ENCODE data around the gene GREM1. TPM values are rescaled to one million over a fixed set of nuclear protein-coding genes. Genes with fewer than 3 reads are reported as not detected.

GREM1 gene
- total and polyA plus RNA-seq, 2 experiments from 2014 or later = 0.27 to 1.0 TPM

DNA sequence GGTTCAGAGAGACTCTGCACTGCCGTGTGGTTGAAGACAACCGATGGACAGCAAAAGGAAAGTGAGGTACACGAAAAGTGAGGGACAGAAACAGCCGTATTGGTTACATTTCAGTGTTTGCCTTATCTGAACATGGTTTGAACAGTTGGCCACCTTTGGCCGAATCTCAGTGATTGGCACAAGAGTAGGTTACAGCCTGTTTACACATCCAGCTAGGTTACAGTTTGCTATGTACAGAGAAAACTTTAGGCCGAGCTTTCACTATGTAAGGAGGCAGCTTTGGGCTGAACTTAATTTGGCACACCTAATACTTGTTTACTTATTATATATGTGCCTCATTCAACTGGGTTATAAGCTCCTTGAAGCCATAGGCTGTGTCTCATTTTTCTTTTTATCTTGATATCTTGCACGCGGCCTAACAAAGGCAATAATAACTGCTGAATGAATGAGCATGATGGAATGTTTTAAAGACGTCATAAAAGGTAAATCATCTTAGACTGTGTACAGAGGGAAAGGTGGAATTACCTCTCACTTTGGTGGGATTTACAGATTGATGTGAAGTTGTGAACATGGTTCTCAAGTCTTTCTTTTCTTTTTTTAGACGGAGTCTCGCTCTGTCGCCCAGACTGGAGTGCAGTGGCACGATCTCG, 17.2 kb upstream of the GREM1 start (continued):
- no peak for TF ChIP-seq EZH2phosphoT487 (IDR thresholded peaks at IDR 0.05; ENCODE audit: unreplicated experiment)
- TF ChIP-seq, protein P1, sequence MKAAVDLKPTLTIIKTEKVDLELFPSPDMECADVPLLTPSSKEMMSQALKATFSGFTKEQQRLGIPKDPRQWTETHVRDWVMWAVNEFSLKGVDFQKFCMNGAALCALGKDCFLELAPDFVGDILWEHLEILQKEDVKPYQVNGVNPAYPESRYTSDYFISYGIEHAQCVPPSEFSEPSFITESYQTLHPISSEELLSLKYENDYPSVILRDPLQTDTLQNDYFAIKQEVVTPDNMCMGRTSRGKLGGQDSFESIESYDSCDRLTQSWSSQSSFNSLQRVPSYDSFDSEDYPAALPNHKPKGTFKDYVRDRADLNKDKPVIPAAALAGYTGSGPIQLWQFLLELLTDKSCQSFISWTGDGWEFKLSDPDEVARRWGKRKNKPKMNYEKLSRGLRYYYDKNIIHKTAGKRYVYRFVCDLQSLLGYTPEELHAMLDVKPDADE (IDR thresholded peaks at IDR 0.05) = no peak

DNA sequence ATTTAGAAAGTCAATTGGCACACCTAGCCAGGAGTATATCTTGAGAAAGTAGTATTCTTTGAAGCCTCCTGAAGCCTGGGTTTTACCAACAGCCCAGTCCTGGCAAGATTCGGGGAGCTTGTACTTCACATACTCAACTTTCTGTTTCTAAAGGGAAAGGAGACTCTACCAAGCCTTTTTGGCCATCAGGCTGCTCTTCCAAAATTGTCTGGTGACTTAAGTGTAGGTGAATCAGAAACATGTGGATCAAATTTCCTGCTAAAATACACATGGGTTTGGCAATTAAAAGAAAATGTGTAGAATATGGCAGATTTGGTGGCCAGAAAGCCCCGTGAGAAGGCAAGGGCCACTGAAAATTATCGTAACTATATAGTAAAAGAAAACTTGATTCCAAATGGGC, 15.9 kb upstream of the GREM1 start:
- peaks cover 3% of the 10 kb centered on the region; the same call in 2 of the 3 replicates for H3K9me3 Mint-ChIP-seq

More for the DNA sequence above, 15.9 kb upstream of the GREM1 start:
- no peak overlapping the region for H3K4me3 ChIP-seq
- Mint-ChIP-seq H3K4me1 (peaks cover 12% of the 10 kb centered on the region; the same call in 2 of the 3 replicates), H3K4me3 (no peak overlapping the region), H3K27me3 (ENCODE audit: insufficient read depth, low read depth, poor library complexity) (no peaks in the 10 kb centered on the region), H3K36me3 (ENCODE audit: low read depth) (peaks cover 7% of the 10 kb centered on the region; the same call in 1 of the 3 replicates), H3K27ac (no peak overlapping the region)
- H3K79me2 ChIP-seq (replicated peaks; ENCODE audit: insufficient read depth) = no peaks in the 10 kb centered on the region
- no peak for TF ChIP-seq JUNB (IDR thresholded peaks at IDR 0.05; ENCODE audit: unreplicated experiment)
- TF ChIP-seq ZNF331 (CRISPR knock-in tag; IDR thresholded peaks at IDR 0.05; ENCODE audit: low read depth) = no peak
- TF ChIP-seq NANOG (IDR thresholded peaks at IDR 0.05; ENCODE audit: borderline replicate concordance) = no peak
- TF ChIP-seq, protein P2, sequence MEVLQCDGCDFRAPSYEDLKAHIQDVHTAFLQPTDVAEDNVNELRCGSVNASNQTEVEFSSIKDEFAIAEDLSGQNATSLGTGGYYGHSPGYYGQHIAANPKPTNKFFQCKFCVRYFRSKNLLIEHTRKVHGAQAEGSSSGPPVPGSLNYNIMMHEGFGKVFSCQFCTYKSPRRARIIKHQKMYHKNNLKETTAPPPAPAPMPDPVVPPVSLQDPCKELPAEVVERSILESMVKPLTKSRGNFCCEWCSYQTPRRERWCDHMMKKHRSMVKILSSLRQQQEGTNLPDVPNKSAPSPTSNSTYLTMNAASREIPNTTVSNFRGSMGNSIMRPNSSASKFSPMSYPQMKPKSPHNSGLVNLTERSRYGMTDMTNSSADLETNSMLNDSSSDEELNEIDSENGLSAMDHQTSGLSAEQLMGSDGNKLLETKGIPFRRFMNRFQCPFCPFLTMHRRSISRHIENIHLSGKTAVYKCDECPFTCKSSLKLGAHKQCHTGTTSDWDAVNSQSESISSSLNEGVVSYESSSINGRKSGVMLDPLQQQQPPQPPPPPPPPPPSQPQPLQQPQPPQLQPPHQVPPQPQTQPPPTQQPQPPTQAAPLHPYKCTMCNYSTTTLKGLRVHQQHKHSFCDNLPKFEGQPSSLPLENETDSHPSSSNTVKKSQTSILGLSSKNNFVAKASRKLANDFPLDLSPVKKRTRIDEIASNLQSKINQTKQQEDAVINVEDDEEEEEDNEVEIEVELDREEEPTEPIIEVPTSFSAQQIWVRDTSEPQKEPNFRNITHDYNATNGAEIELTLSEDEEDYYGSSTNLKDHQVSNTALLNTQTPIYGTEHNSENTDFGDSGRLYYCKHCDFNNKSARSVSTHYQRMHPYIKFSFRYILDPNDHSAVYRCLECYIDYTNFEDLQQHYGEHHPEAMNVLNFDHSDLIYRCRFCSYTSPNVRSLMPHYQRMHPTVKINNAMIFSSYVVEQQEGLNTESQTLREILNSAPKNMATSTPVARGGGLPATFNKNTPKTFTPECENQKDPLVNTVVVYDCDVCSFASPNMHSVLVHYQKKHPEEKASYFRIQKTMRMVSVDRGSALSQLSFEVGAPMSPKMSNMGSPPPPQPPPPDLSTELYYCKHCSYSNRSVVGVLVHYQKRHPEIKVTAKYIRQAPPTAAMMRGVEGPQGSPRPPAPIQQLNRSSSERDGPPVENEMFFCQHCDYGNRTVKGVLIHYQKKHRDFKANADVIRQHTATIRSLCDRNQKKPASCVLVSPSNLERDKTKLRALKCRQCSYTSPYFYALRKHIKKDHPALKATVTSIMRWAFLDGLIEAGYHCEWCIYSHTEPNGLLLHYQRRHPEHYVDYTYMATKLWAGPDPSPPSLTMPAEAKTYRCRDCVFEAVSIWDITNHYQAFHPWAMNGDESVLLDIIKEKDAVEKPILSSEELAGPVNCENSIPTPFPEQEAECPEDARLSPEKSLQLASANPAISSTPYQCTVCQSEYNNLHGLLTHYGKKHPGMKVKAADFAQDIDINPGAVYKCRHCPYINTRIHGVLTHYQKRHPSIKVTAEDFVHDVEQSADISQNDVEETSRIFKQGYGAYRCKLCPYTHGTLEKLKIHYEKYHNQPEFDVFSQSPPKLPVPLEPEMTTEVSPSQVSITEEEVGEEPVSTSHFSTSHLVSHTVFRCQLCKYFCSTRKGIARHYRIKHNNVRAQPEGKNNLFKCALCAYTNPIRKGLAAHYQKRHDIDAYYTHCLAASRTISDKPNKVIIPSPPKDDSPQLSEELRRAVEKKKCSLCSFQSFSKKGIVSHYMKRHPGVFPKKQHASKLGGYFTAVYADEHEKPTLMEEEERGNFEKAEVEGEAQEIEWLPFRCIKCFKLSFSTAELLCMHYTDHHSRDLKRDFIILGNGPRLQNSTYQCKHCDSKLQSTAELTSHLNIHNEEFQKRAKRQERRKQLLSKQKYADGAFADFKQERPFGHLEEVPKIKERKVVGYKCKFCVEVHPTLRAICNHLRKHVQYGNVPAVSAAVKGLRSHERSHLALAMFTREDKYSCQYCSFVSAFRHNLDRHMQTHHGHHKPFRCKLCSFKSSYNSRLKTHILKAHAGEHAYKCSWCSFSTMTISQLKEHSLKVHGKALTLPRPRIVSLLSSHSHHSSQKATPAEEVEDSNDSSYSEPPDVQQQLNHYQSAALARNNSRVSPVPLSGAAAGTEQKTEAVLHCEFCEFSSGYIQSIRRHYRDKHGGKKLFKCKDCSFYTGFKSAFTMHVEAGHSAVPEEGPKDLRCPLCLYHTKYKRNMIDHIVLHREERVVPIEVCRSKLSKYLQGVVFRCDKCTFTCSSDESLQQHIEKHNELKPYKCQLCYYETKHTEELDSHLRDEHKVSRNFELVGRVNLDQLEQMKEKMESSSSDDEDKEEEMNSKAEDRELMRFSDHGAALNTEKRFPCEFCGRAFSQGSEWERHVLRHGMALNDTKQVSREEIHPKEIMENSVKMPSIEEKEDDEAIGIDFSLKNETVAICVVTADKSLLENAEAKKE (CRISPR knock-in tag; IDR thresholded peaks at IDR 0.05) = no peak
- TF ChIP-seq EZH2phosphoT487 (IDR thresholded peaks at IDR 0.05; ENCODE audit: unreplicated experiment) = no peak
- no peak for TF ChIP-seq CREB1 (CRISPR knock-in tag; IDR thresholded peaks at IDR 0.05; ENCODE audit: low read depth)
- TF ChIP-seq STAT1 (IDR thresholded peaks at IDR 0.05; ENCODE audit: unreplicated experiment) = no peak
- no peak for TF ChIP-seq EZH2 (IDR thresholded peaks at IDR 0.05; ENCODE audit: low read depth, unreplicated experiment)
- TF ChIP-seq, protein P1 (IDR thresholded peaks at IDR 0.05) = no peak
- TF ChIP-seq POLR2AphosphoS5 (IDR thresholded peaks at IDR 0.05; ENCODE audit: low read depth) = no peak
- no peak overlapping the region for H2AFZ ChIP-seq
- no peaks in the 10 kb centered on the region for H3F3A ChIP-seq (replicated peaks; ENCODE audit: low read depth)
- ATAC-seq (no peak), DNase-seq (ENCODE audit: low spot score) (no peak)
- 0 out of 2 replicates have a peak, but pooled peaks cover 3% of the 10 kb centered on the region for H3K4me1 ChIP-seq (ENCODE audit: insufficient read depth)
- 0 out of 2 replicates have a peak, but pooled peaks cover 4% of the 10 kb centered on the region for H3K9me2 ChIP-seq (ENCODE audit: insufficient read depth)
- no peaks in the 10 kb centered on the region for H3K27me3 ChIP-seq (ENCODE audit: insufficient read depth)
- no peak overlapping the region for H3K4me2 ChIP-seq
- H3K36me3 ChIP-seq (ENCODE audit: insufficient read depth) = no peaks in the 10 kb centered on the region; the same call in 1 of the 2 replicates
- no peak overlapping the region for H3K27ac ChIP-seq (ENCODE audit: low read depth)
- H4K20me1 ChIP-seq (replicated peaks; ENCODE audit: insufficient read depth) = no peaks in the 10 kb centered on the region

Data from GM23338 (cell line).